H1 (cell line): ENCODE data around the gene SLC3A2. TPM values are rescaled to one million over a fixed set of nuclear protein-coding genes. Genes with fewer than 3 reads are reported as not detected.
A peak's percentile ranks its signal among the peaks of the same experiment; 100 is the strongest.
"Not testable (repeated sequence)": the region's sequence is repeated elsewhere in the genome, so short reads cannot be mapped to it uniquely, and the experiment has no call there.

Source experiments
- CTCF ChIA-PET: fragments of 300-600 bp; sonication (Branson Sonifier 250); formaldehyde crosslinking; loops from one replicate; lab custom pipeline; 2021; ENCODE audit not compliant: partially characterized antibody; lab: Charles Lee
- POLR2A ChIA-PET: fragments of 300-600 bp; sonication (Branson Sonifier 250); formaldehyde crosslinking; loops from one replicate; lab custom pipeline; 2021; ENCODE audit warnings: inconsistent platforms; ENCODE audit not compliant: partially characterized antibody; lab: Charles Lee
- DNase-seq, 2 experiments: peaks; one replicate each; pipeline versions ENCODE4 v3.0.0 to v3.0.0-alpha.2; 2010 to 2022; ENCODE audit warnings: low spot score in 2 of 2, low read depth in 1 of 2, mixed read lengths in 1 of 2
- FAIRE-seq: peaks from 2 replicates; lab custom pipeline; 2011; peaks lifted over from hg19 to GRCh38; lab: Jason Lieb, UNC
- H2AFZ ChIP-seq: 2 replicates; pipeline ENCODE4 v1.8.1; 2012; ENCODE audit warnings: low read length, inconsistent platforms
- H2AK5ac ChIP-seq: 2 replicates; pipeline ENCODE4 v1.6.1; 2013; ENCODE audit warnings: low read depth, low read length
- H2BK120ac ChIP-seq: replicated peaks from 2 replicates; pipeline ENCODE3; 2013; ENCODE audit warnings: low read depth, low read length, inconsistent platforms
- H2BK12ac ChIP-seq: 2 replicates; pipeline ENCODE4 v1.6.1; 2013; ENCODE audit warnings: low read depth, low read length
- H2BK15ac ChIP-seq: 2 replicates; pipeline ENCODE4 v1.6.1; 2013; ENCODE audit warnings: low read length
- H2BK20ac ChIP-seq: 2 replicates; pipeline ENCODE4 v1.6.1; 2013; ENCODE audit warnings: low read length
- H2BK5ac ChIP-seq: 2 replicates; pipeline ENCODE4 v1.6.1; 2013; ENCODE audit warnings: low read depth, low read length
- H3K14ac ChIP-seq: 2 replicates; pipeline ENCODE4 v1.6.1; 2013; ENCODE audit warnings: inconsistent platforms; ENCODE audit not compliant: insufficient read length
- H3K18ac ChIP-seq: 2 replicates; pipeline ENCODE4 v1.6.1; 2013; ENCODE audit warnings: low read length; ENCODE audit errors: extremely low read depth
- H3K23ac ChIP-seq: 2 replicates; pipeline ENCODE4 v1.6.1; 2013; ENCODE audit warnings: inconsistent platforms; ENCODE audit not compliant: insufficient read length
- H3K23me2 ChIP-seq: 2 replicates; pipeline ENCODE4 v1.6.1; 2013; ENCODE audit warnings: low read depth, low read length
- H3K27ac ChIP-seq: 2 replicates; pipeline ENCODE4 v1.6.1; 2011; ENCODE audit warnings: low read depth, low read length, inconsistent platforms
- H3K27me3 ChIP-seq, 4 experiments: replicated peaks in 1 of 4; 1 replicate in 1 of 4; 2 replicates in 3 of 4; pipeline versions ENCODE4 v1.6.1 to v1.8.1; 2011 to 2013; ENCODE audit warnings: low read length in 3 of 4, mild to moderate bottlenecking in 3 of 4, inconsistent platforms in 2 of 4, mixed read lengths in 2 of 4, moderate library complexity in 1 of 4; ENCODE audit not compliant: control insufficient read depth in 3 of 4, insufficient read depth in 3 of 4; ENCODE audit errors: extremely low read depth in 1 of 4
- H3K36me3 ChIP-seq, 4 experiments: 2 replicates each; pipeline versions ENCODE4 v1.6.1 to v1.8.1; 2011 to 2013; ENCODE audit warnings: mild to moderate bottlenecking in 4 of 4, low read length in 3 of 4, moderate library complexity in 2 of 4, control low read depth in 1 of 4, inconsistent platforms in 1 of 4; ENCODE audit not compliant: insufficient read depth in 4 of 4, control insufficient read depth in 2 of 4
- H3K4ac ChIP-seq: replicated peaks from 2 replicates; pipeline ENCODE3; 2013; ENCODE audit warnings: low read length, low read depth, mixed read lengths, inconsistent platforms; ENCODE audit not compliant: insufficient read length
- H3K4me1 ChIP-seq, 4 experiments: replicated peaks in 1 of 4; 1 replicate in 1 of 4; 2 replicates in 3 of 4; pipeline versions ENCODE4 v1.6.1 to v1.8.1; 2011 to 2013; ENCODE audit warnings: low read length in 3 of 4, inconsistent platforms in 2 of 4, mixed read lengths in 1 of 4; ENCODE audit not compliant: insufficient read depth in 4 of 4, control insufficient read depth in 3 of 4
- H3K4me2 ChIP-seq, 2 experiments: 2 replicates each; pipeline versions ENCODE4 v1.6.1 to v1.8.1; 2011 to 2013; ENCODE audit warnings: low read depth in 2 of 2, low read length in 2 of 2, control low read depth in 1 of 2, inconsistent platforms in 1 of 2, mild to moderate bottlenecking in 1 of 2; ENCODE audit not compliant: insufficient read depth in 1 of 2
- H3K4me3 ChIP-seq, 4 experiments: fragments of 200-600, 300-600 bp in 1 of 4; sonication (generic), shearing (Covaris generic), sonication (Bioruptor Twin) in 1 of 4; 2 replicates each; pipeline versions ENCODE4 v1.5.1 to v1.8.1; 2011 to 2016; ENCODE audit warnings: low read length in 4 of 4, low read depth in 3 of 4, control low read depth in 2 of 4, inconsistent platforms in 2 of 4, mild to moderate bottlenecking in 2 of 4, mixed read lengths in 1 of 4, moderate library complexity in 1 of 4; ENCODE audit not compliant: insufficient read depth in 2 of 4; ENCODE audit errors: extremely low read depth in 1 of 4
- H3K56ac ChIP-seq: replicated peaks from 2 replicates; pipeline ENCODE3; 2013; ENCODE audit warnings: low read depth, mild to moderate bottlenecking, mixed read lengths, low read length, inconsistent platforms; ENCODE audit not compliant: insufficient read length
- H3K79me1 ChIP-seq: 2 replicates; pipeline ENCODE4 v1.6.1; 2013; ENCODE audit warnings: low read depth, low read length, control low read depth
- H3K79me2 ChIP-seq, 2 experiments: 2 replicates each; pipeline versions ENCODE4 v1.6.1 to v1.8.1; 2012 to 2013; ENCODE audit warnings: low read length in 2 of 2, mild to moderate bottlenecking in 2 of 2, inconsistent platforms in 1 of 2; ENCODE audit not compliant: insufficient read depth in 2 of 2, control insufficient read depth in 1 of 2
- H3K9ac ChIP-seq, 4 experiments: replicated peaks in 1 of 4; 1 replicate in 1 of 4; 2 replicates in 3 of 4; pipeline versions ENCODE4 v1.6.1 to v1.8.1; 2011 to 2013; ENCODE audit warnings: low read depth in 3 of 4, low read length in 3 of 4, control low read depth in 2 of 4, mild to moderate bottlenecking in 2 of 4, moderate library complexity in 2 of 4, inconsistent platforms in 1 of 4; ENCODE audit errors: extremely low read depth in 1 of 4
- H3K9me3 ChIP-seq, 2 experiments: 2 replicates each; pipeline versions ENCODE4 v1.6.1 to v1.8.1; 2012 to 2013; ENCODE audit warnings: mild to moderate bottlenecking in 2 of 2, moderate library complexity in 2 of 2, control low read depth in 1 of 2, inconsistent platforms in 1 of 2, low read depth in 1 of 2, low read length in 1 of 2, mixed read lengths in 1 of 2; ENCODE audit not compliant: insufficient read depth in 2 of 2
- H4K20me1 ChIP-seq, 2 experiments: replicated peaks in 1 of 2; 2 replicates each; pipeline versions ENCODE3 to v1.8.1; 2011 to 2013; ENCODE audit warnings: inconsistent platforms in 2 of 2, low read length in 2 of 2, mild to moderate bottlenecking in 1 of 2; ENCODE audit not compliant: insufficient read depth in 2 of 2, control insufficient read depth in 1 of 2
- H4K5ac ChIP-seq: 2 replicates; pipeline ENCODE4 v1.6.1; 2013; ENCODE audit warnings: low read length, low read depth, mixed read lengths, inconsistent platforms; ENCODE audit not compliant: insufficient read length
- H4K8ac ChIP-seq: 2 replicates; pipeline ENCODE4 v1.8.0; 2013; ENCODE audit warnings: mild to moderate bottlenecking, moderate library complexity, low read length, inconsistent platforms; ENCODE audit not compliant: insufficient read depth; ENCODE audit errors: extremely low read depth
- H4K91ac ChIP-seq: replicated peaks from 2 replicates; pipeline ENCODE3; 2013; ENCODE audit warnings: low read length, mixed read lengths, inconsistent platforms; ENCODE audit not compliant: insufficient read length
- WGBS, 2 experiments: shearing (Covaris generic) in 1 of 2; methylation state at CpG; one replicate each; pipeline versions ENCODE4 v1.1.6 to v1.1.7; 2013 to 2015; ENCODE audit warnings: low lambda C conversion rate in 2 of 2, mixed read lengths in 2 of 2, inconsistent platforms in 1 of 2, low coverage in 1 of 2, missing lambda C conversion rate in 1 of 2; ENCODE audit not compliant: insufficient replicate concordance in 2 of 2, insufficient coverage in 1 of 2, insufficient read length in 1 of 2; ENCODE audit errors: extremely low coverage in 1 of 2, missing lambda C conversion rate in 1 of 2; 5-methylcytosine and 5-hydroxymethylcytosine counted together
- polyA plus RNA-seq, 7 experiments: library from polyadenylated mRNA; depleted of rRNA in 3 of 7; stranded (reverse) in 5 of 7; unstranded in 2 of 7; fragments of >200 nt in 5 of 7; fragments of 200-250 nt in 2 of 7; gene quantifications; 1 replicate in 5 of 7; 2 replicates in 1 of 7; 4 replicates in 1 of 7; pipeline versions ENCODE4 v1.2.1 to v1.2.3, GENCODE V29; 2011 to 2013; ENCODE audit warnings: missing spikeins in 2 of 7, mixed read lengths in 2 of 7
- total RNA-seq: library from RNA; stranded (reverse); fragmentation: NEBNext Ultra II Directional; extraction: Animal tissue kit (Norgen Biotek cat#: 25700); gene quantifications from 2 replicates; pipeline ENCODE4 v1.2.1, GENCODE V29; 2021

SLC3A2 gene
- total and polyA plus RNA-seq, 2 of the 8 experiments (the other 6 are each of a cell fraction or from before 2014, with no cell fraction given) = 410 to 435 TPM

DNA sequence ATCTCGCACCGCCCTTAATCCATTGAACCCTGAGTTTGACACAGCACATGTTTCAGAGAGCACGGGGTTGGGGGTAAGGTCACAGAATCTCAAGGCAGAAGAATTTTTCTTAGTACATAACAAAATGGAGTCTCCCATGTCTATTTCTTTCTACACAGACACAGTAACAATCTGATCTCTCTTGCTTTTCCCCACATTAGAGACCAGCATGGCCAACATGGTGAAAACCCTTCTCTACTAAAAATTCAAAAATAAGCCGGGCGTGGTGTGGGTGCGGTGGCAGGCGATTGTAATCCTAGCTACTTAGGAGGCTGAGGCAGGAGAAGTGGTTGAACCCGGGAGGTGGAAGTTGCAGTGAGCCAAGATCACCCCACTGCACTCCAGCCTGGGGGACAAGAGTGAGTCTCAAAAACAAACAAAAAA lies 21.4 kb upstream of the SLC3A2 start:
- not testable (repeated sequence) for H2BK15ac ChIP-seq, H3K23me2 ChIP-seq, DNase-seq, H3K18ac ChIP-seq, H3K79me1 ChIP-seq, H3K9ac ChIP-seq, H2BK12ac ChIP-seq, H4K8ac ChIP-seq, H3K14ac ChIP-seq, H2BK120ac ChIP-seq, H2AK5ac ChIP-seq, H3K9me3 ChIP-seq, H2BK5ac ChIP-seq, H2AFZ ChIP-seq, FAIRE-seq, H3K56ac ChIP-seq, H3K23ac ChIP-seq, H3K27ac ChIP-seq, H3K4ac ChIP-seq, H4K91ac ChIP-seq, H3K27me3 ChIP-seq, H2BK20ac ChIP-seq, H4K5ac ChIP-seq
- ChIA-PET POLR2A (interaction anchor here (18.2 to 52.7 kb wide), 3 partner anchors 11 to 41 kb away, joined by 398 to 2104 read pairs (median 1185); partner anchors contain the start of genes CHRM1, SLC3A2, STX5 and TEX54), CTCF (interaction anchor here (0.5 kb wide), 1 partner anchor 85 kb away, joined by 3 read pairs; no protein-coding TSS in a partner anchor)
- Histone ChIP-seq H3K79me2 (peaks cover 59 to 98% of the 10 kb centered on the region in 2 experiments), H4K20me1 (peaks cover 16 to 25% of the 10 kb centered on the region in 2 experiments), H3K36me3 (peaks cover 8 to 43% (median 16%) of the 10 kb centered on the region in 4 experiments; a peak in 7 of 8 replicates), H3K4me1 (peaks cover 0 to 10% (median 6%) of the 10 kb centered on the region in 4 experiments; a peak in 4 of 7 replicates), H3K4me2 (peak overlapping the region; percentile 26 to 95; a peak in 2 of 4 replicates), H3K4me3 (peak overlapping the region in 1 of 4 experiments; percentile 24; a peak in 1 of 8 replicates)
- WGBS, 2 experiments = 85% methylated on average over 8 of the region's 8 CpGs; no CpG with 5 or more reads in 1 of the 2 experiments
